Fibroblast of skin of abdomen (primary cell): Measurements from ENCODE around the gene SSPN.
A peak's percentile ranks its signal among the peaks of the same experiment; 100 is the strongest.

Experiments
- DNase-seq: peaks from one replicate; pipeline ENCODE4 v3.0.0-alpha.2; 2013

The SSPN gene

GRCh38 chr12:26268841-26269561 lies 73.6 kb downstream of the SSPN start:
- peak; percentile 72 for DNase-seq

GRCh38 chr12:26269562-26270284 lies 74.3 kb downstream of the SSPN start:
- no peak for DNase-seq

DNA sequence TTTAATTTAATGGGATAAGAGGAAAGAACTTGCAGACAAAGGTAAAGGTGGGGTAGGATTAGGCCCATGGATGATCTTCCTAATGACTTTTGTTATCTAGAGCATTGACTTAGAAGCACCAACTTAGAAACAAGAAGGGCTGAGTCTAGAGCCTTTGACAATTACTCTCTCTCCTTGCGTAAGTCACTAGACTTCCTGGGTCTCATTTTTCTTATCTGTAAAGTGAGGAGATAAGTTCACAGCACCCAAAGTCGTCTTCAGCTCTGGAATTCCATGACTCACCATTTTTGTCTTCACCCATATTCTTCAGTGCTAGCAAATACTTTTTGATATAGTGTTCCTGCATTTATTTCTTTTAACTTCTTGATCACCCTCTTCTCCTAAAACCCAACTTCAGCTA lies 75.7 kb downstream of the SSPN start:
- no peak for DNase-seq

DNA sequence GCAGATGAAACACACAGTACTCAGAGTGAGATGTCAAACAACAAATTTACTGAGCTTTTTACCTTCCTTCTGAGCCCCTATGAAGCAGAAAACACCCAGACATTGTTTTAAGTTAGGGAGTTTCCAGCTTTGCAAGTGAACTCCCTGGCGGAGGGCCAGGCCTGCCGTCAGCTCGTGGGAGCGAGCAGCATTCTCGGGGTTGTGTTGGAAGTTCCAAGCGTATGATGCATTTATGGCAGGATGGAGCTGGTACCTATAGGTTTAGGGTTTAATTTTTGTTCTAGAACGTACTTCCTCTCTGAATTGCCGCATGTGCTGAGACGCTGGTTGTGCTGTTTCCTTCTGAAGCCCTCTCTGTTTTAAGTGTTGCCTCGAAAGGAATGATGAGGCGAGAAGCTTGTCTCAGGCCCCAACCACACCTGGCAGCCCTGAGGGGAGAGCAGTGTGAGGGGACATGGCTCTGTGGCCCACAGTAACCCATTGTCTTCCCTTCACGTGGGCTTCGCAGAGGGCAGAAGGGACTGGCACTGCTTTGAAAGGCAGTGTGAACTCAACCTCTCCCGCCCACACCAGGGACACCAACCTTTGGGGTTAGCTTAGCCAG lies 76.6 kb downstream of the SSPN start:
- DNase-seq: peak; percentile 93

DNA sequence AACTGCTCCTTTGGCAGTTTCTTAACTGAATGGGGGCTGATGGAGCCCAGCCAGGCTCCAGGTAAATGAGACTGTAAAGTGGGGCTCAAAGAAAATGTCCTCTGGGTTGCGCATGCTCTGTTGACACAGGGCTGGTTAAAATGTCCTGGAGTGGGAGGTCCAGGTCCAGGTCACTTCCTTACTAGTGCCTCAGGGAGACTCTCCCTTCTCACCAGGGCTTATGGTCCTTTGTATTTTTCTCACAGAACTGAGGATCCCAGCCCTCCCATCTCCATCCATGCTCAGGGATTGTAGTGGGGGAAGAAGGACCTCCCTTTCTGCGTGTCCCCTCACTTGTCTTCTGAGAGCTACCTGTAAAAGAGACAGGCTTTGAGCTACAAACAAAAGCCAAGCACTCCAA lies 77.5 kb downstream of the SSPN start:
- no peak for DNase-seq

GRCh38 chr12:26273811-26274210 lies 78.4 kb downstream of the SSPN start:
- DNase-seq: no peak

- DNase-seq: peak; percentile 99
These were observed 79.3 kb downstream of the SSPN start for GRCh38 chr12:26274441-26275312.

GRCh38 chr12:26275313-26276131 lies 80.1 kb downstream of the SSPN start:
- no peak for DNase-seq

DNA sequence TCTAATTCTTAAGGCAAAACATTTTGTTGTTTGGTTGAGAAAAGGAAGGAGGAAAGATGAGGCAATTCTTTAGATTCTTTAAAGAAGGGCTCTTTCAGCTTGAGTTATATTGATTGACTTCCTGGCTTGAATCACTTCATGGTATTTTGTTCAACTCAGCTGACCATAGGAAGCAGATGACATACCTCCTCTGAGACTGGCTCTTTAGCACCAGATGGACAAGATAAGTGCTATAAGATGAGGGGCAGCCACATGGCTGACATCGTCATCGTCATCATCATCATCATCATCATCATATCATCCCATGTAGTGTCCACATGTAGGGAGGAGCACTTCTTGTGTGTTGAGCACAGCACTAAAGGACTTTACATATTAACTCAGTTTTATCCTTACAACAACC lies 81.3 kb downstream of the SSPN start:
- peak; percentile 55 for DNase-seq

DNA sequence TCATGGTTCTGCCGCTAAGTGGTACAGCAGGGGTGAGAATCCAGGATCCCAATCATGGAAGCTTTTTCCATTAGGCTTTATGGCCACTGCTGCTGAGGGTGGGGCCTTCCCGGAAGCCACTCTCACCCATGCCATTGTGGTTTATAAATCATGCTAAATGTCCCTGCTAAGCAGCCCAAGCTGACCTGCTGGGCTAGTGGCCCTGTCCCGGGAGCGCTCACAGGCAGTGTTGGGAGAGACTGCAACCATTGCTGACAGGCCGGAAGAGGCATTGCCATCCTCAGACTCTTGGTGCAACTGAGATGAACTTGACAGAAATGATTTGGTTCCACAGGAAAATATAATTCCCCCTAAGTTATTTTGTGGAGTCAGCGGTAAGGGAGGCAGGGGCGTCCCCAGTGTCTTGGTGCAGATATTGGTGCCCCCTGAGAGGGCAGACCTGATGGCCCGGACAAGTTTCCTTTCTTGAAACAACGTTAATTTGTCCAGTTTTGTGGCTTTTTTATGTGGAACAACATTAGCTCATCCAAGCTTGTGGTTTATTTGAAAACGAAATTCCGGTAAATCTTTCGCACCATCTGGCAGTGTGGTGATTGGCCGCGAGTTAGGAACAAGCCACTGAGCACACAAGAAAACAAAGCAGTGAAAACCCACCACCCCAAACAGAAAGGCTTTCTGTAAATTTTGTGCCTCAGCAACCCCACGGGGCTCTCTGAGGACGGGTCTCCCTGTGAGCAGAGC lies 82.3 kb downstream of the SSPN start:
- peak; percentile 56 for DNase-seq

DNA sequence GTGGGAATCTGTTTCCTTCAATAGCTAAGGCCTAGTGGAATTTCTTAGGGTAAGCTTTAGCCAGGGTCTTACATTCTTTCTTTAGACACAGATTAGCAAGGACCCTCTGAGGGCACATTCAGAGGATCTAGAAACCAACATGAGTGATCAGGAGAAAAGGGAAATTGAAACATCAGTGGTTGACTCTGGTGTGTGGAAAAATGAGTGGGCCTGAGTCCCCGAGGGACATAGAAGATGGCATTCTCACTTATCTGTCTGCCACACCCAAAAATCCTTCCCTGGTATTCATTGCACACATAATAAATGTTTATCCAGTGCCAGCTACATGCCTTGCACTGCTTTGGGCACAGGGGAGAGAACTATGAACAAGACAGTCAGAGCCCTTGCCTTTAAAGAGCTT lies 82.9 kb downstream of the SSPN start:
- no peak for DNase-seq

- DNase-seq: no peak
These were observed 83.3 kb downstream of the SSPN start for GRCh38 chr12:26278666-26279065.

GRCh38 chr12:26279091-26279490 lies 83.7 kb downstream of the SSPN start:
- no peak for DNase-seq

- DNase-seq: no peak
These were observed 84.5 kb downstream of the SSPN start for GRCh38 chr12:26279908-26280307.

GRCh38 chr12:26280869-26281268 lies 85.5 kb downstream of the SSPN start:
- DNase-seq: no peak

- no peak for DNase-seq
These were observed 85.9 kb downstream of the SSPN start for GRCh38 chr12:26281320-26281719.

- DNase-seq: no peak
These were observed 87.1 kb downstream of the SSPN start for GRCh38 chr12:26282339-26282940.

- DNase-seq: no peak
These were observed 87.7 kb downstream of the SSPN start for GRCh38 chr12:26283046-26283445.

DNA sequence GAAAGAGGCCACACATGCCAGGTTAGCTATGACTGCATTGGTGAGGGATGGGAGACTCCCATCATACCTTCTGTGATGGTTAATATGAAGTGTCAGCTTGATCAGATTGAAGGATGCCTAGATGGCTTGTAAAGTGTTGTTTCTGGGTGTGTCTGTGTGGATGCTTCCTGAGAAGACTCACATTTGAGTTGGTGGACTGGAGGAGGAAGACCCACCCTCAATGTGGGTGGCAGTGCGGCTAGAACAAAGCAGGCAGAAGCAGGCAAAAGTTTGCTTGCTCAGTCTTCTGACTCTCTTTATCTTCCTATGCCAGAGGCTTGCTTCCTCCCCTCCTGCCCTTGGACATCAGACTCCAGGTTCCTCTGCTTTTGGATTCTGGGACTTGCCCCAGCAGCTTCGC lies 88.2 kb downstream of the SSPN start:
- no peak for DNase-seq

GRCh38 chr12:26285401-26285800 lies 90.0 kb downstream of the SSPN start:
- DNase-seq: no peak

DNA sequence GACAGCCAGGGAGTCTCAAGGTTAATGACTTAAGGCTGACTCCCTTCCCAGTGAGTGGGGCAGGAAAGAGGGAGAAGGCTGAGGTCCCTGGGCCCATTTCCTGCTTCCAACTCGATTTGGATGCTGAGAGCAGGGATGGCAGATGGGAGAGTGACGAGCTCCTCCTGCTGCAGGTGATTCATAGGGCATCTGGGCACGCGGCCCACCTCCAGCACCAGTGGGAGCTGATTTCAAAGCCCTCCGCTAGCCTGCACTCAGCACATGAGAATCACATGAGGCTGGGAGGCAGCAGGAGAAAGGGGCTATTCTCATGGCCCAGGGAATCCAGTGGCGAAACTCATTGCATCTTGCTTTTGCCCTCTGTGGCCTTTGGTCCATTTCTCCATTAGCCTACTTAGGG lies 90.8 kb downstream of the SSPN start:
- DNase-seq: no peak
